GM23338 (cell line): ENCODE measurements around the gene FAU. TPM values are rescaled to one million over a fixed set of nuclear protein-coding genes. Genes with fewer than 3 reads are reported as not detected.

Source experiments
- ATAC-seq: fragments of 200-7000 bp; cut with Tn5 transposase; 3 replicates; pipeline ENCODE4 v1.9.1; 2020
- DNase-seq: peaks from one replicate; pipeline ENCODE4 v3.0.0-alpha.2; 2015; ENCODE audit warnings: low spot score
- H2AFZ ChIP-seq: fragments of 200-600 bp; sonication (generic); 2 replicates; pipeline ENCODE4 v1.8.0; 2016; ENCODE audit warnings: antibody characterized with exemption, mild to moderate bottlenecking, moderate library complexity
- H3F3A ChIP-seq: fragments of 200-600 bp; sonication (generic); replicated peaks from 2 replicates; pipeline ENCODE4 v1.8.0; 2017; ENCODE audit warnings: antibody characterized with exemption, mixed run types, low read depth
- H3K27ac ChIP-seq: fragments of 200-600 bp; sonication (generic); 2 replicates; pipeline ENCODE4 v1.6.1; 2016; ENCODE audit warnings: low read depth
- H3K27me3 ChIP-seq: fragments of 200-600 bp; sonication (generic); 2 replicates; pipeline ENCODE4 v1.8.0; 2016; ENCODE audit warnings: mild to moderate bottlenecking, mixed run types, moderate library complexity; ENCODE audit not compliant: insufficient read depth
- H3K36me3 ChIP-seq: fragments of 200-600 bp; sonication (generic); 2 replicates; pipeline ENCODE4 v1.8.0; 2016; ENCODE audit warnings: mild to moderate bottlenecking; ENCODE audit not compliant: insufficient read depth
- H3K4me1 ChIP-seq: fragments of 200-600 bp; sonication (generic); 2 replicates; pipeline ENCODE4 v1.8.0; 2016; ENCODE audit warnings: mild to moderate bottlenecking, moderate library complexity; ENCODE audit not compliant: insufficient read depth
- H3K4me2 ChIP-seq: fragments of 200-600 bp; sonication (generic); 2 replicates; pipeline ENCODE4 v1.7.1; 2017; ENCODE audit warnings: mixed run types
- H3K4me3 ChIP-seq: fragments of 200-600 bp; sonication (generic); 2 replicates; pipeline ENCODE4 v1.6.1; 2016; ENCODE audit warnings: mixed run types
- H3K79me2 ChIP-seq: fragments of 200-600 bp; sonication (generic); replicated peaks from 2 replicates; pipeline ENCODE4 v1.8.0; 2017; ENCODE audit warnings: mild to moderate bottlenecking; ENCODE audit not compliant: insufficient read depth
- H3K9me2 ChIP-seq: fragments of 200-600 bp; sonication (generic); 2 replicates; pipeline ENCODE4 v1.8.0; 2017; ENCODE audit not compliant: insufficient read depth
- H4K20me1 ChIP-seq: fragments of 200-600 bp; sonication (generic); replicated peaks from 2 replicates; pipeline ENCODE4 v1.8.0; 2017; ENCODE audit warnings: mild to moderate bottlenecking; ENCODE audit not compliant: insufficient read depth
- H3K27ac Mint-ChIP-seq: 2 replicates; pipeline ENCODE4 v1.8.0; 2020; ENCODE audit warnings: inconsistent platforms, mild to moderate bottlenecking, moderate library complexity, mixed read lengths
- H3K27me3 Mint-ChIP-seq: 3 replicates; pipeline ENCODE4 v1.8.0; 2022; ENCODE audit warnings: low read depth, mild to moderate bottlenecking, moderate library complexity, mixed read lengths, inconsistent platforms; ENCODE audit not compliant: insufficient read depth, poor library complexity
- H3K36me3 Mint-ChIP-seq: 3 replicates; pipeline ENCODE4 v1.8.0; 2021; ENCODE audit warnings: low read depth, mild to moderate bottlenecking, inconsistent platforms, moderate library complexity, mixed read lengths
- H3K4me1 Mint-ChIP-seq: 3 replicates; pipeline ENCODE4 v1.8.0; 2020; ENCODE audit warnings: mild to moderate bottlenecking, inconsistent platforms, mixed read lengths
- H3K4me3 Mint-ChIP-seq: 3 replicates; pipeline ENCODE4 v1.8.0; 2021; ENCODE audit warnings: moderate library complexity, mild to moderate bottlenecking, inconsistent platforms, mixed read lengths
- H3K9me3 Mint-ChIP-seq: 3 replicates; pipeline ENCODE4 v1.8.0; 2020; ENCODE audit warnings: moderate library complexity, mild to moderate bottlenecking, inconsistent platforms, mixed read lengths
- CREB1 ChIP-seq: fragments of 250-450 bp; sonication (Bioruptor Pico); IDR thresholded peaks from 2 replicates; pipeline ENCODE4 v1.5.0; 2020; ENCODE audit warnings: low read depth, mild to moderate bottlenecking, moderate library complexity
- EZH2 ChIP-seq: fragments of 200-600 bp; sonication (generic); IDR thresholded peaks from one replicate; pipeline ENCODE4 v1.8.0; 2017; ENCODE audit warnings: antibody characterized with exemption, mild to moderate bottlenecking, low read depth; ENCODE audit not compliant: unreplicated experiment
- EZH2phosphoT487 ChIP-seq: fragments of 200-600 bp; sonication (generic); IDR thresholded peaks from one replicate; pipeline ENCODE4 v1.8.1; 2018; ENCODE audit warnings: antibody characterized with exemption; ENCODE audit not compliant: unreplicated experiment
- NANOG ChIP-seq: IDR thresholded peaks from 2 replicates; pipeline ENCODE4 v1.6.1; 2016; ENCODE audit warnings: antibody characterized with exemption, borderline replicate concordance
- POLR2AphosphoS5 ChIP-seq: IDR thresholded peaks from 2 replicates; pipeline ENCODE4 v1.6.1; 2016; ENCODE audit warnings: antibody characterized with exemption, low read depth
- STAT1 ChIP-seq: IDR thresholded peaks from one replicate; pipeline ENCODE4 v1.6.1; 2016; ENCODE audit warnings: antibody characterized with exemption; ENCODE audit not compliant: unreplicated experiment
- ZNF114 ChIP-seq: fragments of 250-450 bp; sonication (Bioruptor Pico); IDR thresholded peaks from 2 replicates; pipeline ENCODE4 v1.5.0; 2020; ENCODE audit warnings: mild to moderate bottlenecking, moderate library complexity
- ZNF331 ChIP-seq: fragments of 250-450 bp; sonication (Bioruptor Pico); IDR thresholded peaks from 2 replicates; pipeline ENCODE4 v1.5.0; 2020; ENCODE audit warnings: low read depth, mild to moderate bottlenecking, moderate library complexity
- polyA plus RNA-seq: library from polyadenylated mRNA; unstranded; fragments of >200 nt; fragmentation: Nextera tagmentation; extraction: Ambion mirVana; gene quantifications from 2 replicates; pipeline ENCODE4 v1.2.1, GENCODE V29; 2016
- total RNA-seq: library from RNA; depleted of rRNA; stranded (reverse); fragments of >200 nt; shearing (Covaris generic); gene quantifications from 2 replicates; pipeline ENCODE4 v1.2.3, GENCODE V29; 2014
- TF ChIP-seq, protein P1 (sequence below), 2 experiments: fragments of 200-600 bp in 1 of 2; sonication (generic) in 1 of 2; conservative IDR thresholded peaks; 2 replicates each; pipeline versions ENCODE4 v1.5.1 to v1.6.1; 2016 to 2017; ENCODE audit warnings: antibody characterized with exemption in 2 of 2, low read depth in 2 of 2, mild to moderate bottlenecking in 2 of 2, moderate library complexity in 1 of 2
- TF ChIP-seq, protein P2 (sequence below): IDR thresholded peaks from 2 replicates; pipeline ENCODE4 v1.6.1; 2016; ENCODE audit warnings: antibody characterized with exemption
- TF ChIP-seq, protein P3 (sequence below): fragments of 250-450 bp; sonication (Bioruptor Pico); IDR thresholded peaks from 2 replicates; pipeline ENCODE4 v1.5.0; 2020; ENCODE audit warnings: mild to moderate bottlenecking, moderate library complexity

Gene FAU
- total and polyA plus RNA-seq, 2 experiments from 2014 or later = 262 to 1,177 TPM

DNA sequence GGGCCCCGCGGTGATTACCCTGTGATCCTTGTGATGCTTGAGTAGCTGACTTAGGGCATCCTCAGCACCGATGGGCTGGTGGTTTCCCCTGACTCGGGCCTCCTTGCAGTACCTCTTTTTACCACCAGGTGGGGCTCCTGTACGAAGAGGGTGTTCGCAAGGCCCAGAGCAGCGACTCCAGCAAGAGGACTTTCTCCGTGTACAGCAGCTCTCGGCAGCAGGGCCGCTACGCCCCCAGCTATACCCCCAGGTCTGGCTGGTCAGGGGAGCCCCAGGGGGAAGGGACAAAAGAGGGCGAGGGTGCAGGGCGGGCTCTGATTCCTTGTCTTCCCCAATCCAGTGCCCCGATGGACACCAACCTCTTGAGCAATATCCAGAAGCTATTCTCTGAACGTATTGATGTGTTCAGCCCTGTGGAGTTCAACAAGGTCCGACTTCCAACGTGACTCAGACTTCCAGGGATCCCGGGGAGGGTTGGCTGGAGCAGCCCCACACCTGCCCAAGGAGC, 11.5 kb downstream of the FAU start:
- peaks cover 25% of the 10 kb centered on the region for H3K4me1 Mint-ChIP-seq
- no peak for TF ChIP-seq NANOG
- TF ChIP-seq, protein P1, sequence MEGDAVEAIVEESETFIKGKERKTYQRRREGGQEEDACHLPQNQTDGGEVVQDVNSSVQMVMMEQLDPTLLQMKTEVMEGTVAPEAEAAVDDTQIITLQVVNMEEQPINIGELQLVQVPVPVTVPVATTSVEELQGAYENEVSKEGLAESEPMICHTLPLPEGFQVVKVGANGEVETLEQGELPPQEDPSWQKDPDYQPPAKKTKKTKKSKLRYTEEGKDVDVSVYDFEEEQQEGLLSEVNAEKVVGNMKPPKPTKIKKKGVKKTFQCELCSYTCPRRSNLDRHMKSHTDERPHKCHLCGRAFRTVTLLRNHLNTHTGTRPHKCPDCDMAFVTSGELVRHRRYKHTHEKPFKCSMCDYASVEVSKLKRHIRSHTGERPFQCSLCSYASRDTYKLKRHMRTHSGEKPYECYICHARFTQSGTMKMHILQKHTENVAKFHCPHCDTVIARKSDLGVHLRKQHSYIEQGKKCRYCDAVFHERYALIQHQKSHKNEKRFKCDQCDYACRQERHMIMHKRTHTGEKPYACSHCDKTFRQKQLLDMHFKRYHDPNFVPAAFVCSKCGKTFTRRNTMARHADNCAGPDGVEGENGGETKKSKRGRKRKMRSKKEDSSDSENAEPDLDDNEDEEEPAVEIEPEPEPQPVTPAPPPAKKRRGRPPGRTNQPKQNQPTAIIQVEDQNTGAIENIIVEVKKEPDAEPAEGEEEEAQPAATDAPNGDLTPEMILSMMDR (conservative IDR thresholded peaks at IDR 0.05; ENCODE audit: low read depth in 2 of 2) = peak; percentile 84 to 90
- Histone ChIP-seq H3K4me3 (no peak overlapping the region), H3K27me3 (no peaks in the 10 kb centered on the region), H4K20me1 (no peaks in the 10 kb centered on the region; the same call in 1 of the 2 replicates), H3K4me2 (peak overlapping the region; percentile 66; the same call in 1 of the 2 replicates), H3K9me2 (no peaks in the 10 kb centered on the region), H3F3A (peaks cover 9% of the 10 kb centered on the region; the same call in 1 of the 2 replicates), H2AFZ (no peak overlapping the region), H3K79me2 (0 out of 2 replicates have a peak, but pooled peaks cover 5% of the 10 kb centered on the region), H3K36me3 (no peaks in the 10 kb centered on the region), H3K27ac (no peak overlapping the region), H3K4me1 (peaks cover 13% of the 10 kb centered on the region)
- peak; percentile 93 for DNase-seq
- peaks cover 2% of the 10 kb centered on the region for H3K9me3 Mint-ChIP-seq
- H3K4me3 Mint-ChIP-seq = 0 out of 3 replicates have a peak overlapping the region, but pooled peaks have one; percentile 12
- peaks cover 18% of the 10 kb centered on the region; the same call in 2 of the 3 replicates for H3K36me3 Mint-ChIP-seq
- peak; percentile 21 for ATAC-seq
- H3K27ac Mint-ChIP-seq = no peak overlapping the region
- peaks cover 29% of the 10 kb centered on the region for H3K27me3 Mint-ChIP-seq

DNA sequence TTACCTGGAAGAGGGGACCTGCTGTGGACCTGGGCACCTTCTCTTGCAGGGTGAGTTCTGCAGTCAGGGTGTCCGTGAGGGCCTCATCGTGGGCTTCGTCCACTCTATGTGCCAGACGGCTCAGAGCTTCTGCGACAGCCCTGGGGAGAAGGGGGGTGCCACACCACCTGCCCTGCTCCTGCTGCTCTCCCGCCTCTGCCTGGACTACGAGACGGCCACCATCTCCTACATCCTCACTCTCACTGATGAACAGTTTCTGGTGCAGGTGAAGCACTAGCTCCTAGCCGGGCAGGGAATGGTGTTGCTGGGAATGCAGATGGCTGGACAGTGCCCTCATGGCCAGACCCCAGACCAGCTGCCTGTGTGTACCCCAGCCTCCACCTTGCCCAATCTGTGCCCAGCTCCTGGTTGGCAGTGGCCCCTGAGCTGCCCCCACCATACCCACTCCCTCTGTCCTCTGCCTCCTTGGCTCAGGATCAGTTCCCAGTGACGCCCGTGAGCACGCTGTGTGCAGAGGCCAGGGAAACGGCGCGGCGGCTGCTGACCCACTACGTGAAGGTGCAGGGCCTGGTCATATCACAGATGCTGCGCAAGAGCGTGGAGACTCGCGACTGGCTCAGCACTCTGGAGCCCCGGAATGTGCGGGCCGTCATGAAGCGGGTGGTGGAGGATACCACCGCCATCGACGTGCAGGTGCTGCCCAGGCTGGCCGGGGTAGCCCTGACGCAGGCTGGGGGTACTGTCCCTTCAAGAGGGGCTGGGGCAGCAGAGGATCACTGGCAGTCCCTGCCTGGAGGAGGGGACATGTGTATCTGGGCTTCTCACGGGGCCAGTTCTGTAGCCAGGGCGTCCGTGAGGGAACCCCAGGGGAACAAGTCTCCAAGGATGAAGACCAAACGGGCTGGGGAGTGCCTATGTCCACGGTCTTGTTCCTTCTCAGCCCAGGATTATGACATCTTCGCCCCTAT, 12.4 kb downstream of the FAU start:
- DNase-seq (no peak), ATAC-seq (no peak)
- Histone ChIP-seq H3K27me3 (no peaks in the 10 kb centered on the region), H2AFZ (no peak overlapping the region), H3K36me3 (0 out of 2 replicates have a peak, but pooled peaks cover 3% of the 10 kb centered on the region), H4K20me1 (no peaks in the 10 kb centered on the region; the same call in 1 of the 2 replicates), H3K9me2 (no peaks in the 10 kb centered on the region), H3K4me3 (no peak overlapping the region), H3K4me1 (peaks cover 13% of the 10 kb centered on the region), H3K79me2 (peaks cover 13% of the 10 kb centered on the region), H3F3A (peaks cover 9% of the 10 kb centered on the region; the same call in 1 of the 2 replicates), H3K4me2 (no peak overlapping the region), H3K27ac (no peak overlapping the region)
- peaks cover 25% of the 10 kb centered on the region for H3K4me1 Mint-ChIP-seq
- H3K36me3 Mint-ChIP-seq = peaks cover 16% of the 10 kb centered on the region; the same call in 1 of the 3 replicates
- H3K9me3 Mint-ChIP-seq = peaks cover 2% of the 10 kb centered on the region; the same call in 2 of the 3 replicates
- no peak overlapping the region for H3K4me3 Mint-ChIP-seq
- no peak overlapping the region for H3K27ac Mint-ChIP-seq
- peaks cover 24% of the 10 kb centered on the region for H3K27me3 Mint-ChIP-seq
- TF ChIP-seq ZNF114 (CRISPR knock-in tag) = no peak
- no peak for TF ChIP-seq STAT1
- no peak for TF ChIP-seq POLR2AphosphoS5
- TF ChIP-seq, protein P2, sequence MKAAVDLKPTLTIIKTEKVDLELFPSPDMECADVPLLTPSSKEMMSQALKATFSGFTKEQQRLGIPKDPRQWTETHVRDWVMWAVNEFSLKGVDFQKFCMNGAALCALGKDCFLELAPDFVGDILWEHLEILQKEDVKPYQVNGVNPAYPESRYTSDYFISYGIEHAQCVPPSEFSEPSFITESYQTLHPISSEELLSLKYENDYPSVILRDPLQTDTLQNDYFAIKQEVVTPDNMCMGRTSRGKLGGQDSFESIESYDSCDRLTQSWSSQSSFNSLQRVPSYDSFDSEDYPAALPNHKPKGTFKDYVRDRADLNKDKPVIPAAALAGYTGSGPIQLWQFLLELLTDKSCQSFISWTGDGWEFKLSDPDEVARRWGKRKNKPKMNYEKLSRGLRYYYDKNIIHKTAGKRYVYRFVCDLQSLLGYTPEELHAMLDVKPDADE = no peak
- TF ChIP-seq, protein P3, sequence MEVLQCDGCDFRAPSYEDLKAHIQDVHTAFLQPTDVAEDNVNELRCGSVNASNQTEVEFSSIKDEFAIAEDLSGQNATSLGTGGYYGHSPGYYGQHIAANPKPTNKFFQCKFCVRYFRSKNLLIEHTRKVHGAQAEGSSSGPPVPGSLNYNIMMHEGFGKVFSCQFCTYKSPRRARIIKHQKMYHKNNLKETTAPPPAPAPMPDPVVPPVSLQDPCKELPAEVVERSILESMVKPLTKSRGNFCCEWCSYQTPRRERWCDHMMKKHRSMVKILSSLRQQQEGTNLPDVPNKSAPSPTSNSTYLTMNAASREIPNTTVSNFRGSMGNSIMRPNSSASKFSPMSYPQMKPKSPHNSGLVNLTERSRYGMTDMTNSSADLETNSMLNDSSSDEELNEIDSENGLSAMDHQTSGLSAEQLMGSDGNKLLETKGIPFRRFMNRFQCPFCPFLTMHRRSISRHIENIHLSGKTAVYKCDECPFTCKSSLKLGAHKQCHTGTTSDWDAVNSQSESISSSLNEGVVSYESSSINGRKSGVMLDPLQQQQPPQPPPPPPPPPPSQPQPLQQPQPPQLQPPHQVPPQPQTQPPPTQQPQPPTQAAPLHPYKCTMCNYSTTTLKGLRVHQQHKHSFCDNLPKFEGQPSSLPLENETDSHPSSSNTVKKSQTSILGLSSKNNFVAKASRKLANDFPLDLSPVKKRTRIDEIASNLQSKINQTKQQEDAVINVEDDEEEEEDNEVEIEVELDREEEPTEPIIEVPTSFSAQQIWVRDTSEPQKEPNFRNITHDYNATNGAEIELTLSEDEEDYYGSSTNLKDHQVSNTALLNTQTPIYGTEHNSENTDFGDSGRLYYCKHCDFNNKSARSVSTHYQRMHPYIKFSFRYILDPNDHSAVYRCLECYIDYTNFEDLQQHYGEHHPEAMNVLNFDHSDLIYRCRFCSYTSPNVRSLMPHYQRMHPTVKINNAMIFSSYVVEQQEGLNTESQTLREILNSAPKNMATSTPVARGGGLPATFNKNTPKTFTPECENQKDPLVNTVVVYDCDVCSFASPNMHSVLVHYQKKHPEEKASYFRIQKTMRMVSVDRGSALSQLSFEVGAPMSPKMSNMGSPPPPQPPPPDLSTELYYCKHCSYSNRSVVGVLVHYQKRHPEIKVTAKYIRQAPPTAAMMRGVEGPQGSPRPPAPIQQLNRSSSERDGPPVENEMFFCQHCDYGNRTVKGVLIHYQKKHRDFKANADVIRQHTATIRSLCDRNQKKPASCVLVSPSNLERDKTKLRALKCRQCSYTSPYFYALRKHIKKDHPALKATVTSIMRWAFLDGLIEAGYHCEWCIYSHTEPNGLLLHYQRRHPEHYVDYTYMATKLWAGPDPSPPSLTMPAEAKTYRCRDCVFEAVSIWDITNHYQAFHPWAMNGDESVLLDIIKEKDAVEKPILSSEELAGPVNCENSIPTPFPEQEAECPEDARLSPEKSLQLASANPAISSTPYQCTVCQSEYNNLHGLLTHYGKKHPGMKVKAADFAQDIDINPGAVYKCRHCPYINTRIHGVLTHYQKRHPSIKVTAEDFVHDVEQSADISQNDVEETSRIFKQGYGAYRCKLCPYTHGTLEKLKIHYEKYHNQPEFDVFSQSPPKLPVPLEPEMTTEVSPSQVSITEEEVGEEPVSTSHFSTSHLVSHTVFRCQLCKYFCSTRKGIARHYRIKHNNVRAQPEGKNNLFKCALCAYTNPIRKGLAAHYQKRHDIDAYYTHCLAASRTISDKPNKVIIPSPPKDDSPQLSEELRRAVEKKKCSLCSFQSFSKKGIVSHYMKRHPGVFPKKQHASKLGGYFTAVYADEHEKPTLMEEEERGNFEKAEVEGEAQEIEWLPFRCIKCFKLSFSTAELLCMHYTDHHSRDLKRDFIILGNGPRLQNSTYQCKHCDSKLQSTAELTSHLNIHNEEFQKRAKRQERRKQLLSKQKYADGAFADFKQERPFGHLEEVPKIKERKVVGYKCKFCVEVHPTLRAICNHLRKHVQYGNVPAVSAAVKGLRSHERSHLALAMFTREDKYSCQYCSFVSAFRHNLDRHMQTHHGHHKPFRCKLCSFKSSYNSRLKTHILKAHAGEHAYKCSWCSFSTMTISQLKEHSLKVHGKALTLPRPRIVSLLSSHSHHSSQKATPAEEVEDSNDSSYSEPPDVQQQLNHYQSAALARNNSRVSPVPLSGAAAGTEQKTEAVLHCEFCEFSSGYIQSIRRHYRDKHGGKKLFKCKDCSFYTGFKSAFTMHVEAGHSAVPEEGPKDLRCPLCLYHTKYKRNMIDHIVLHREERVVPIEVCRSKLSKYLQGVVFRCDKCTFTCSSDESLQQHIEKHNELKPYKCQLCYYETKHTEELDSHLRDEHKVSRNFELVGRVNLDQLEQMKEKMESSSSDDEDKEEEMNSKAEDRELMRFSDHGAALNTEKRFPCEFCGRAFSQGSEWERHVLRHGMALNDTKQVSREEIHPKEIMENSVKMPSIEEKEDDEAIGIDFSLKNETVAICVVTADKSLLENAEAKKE (CRISPR knock-in tag) = no peak
- no peak for TF ChIP-seq ZNF331
- no peak for TF ChIP-seq EZH2
- no peak for TF ChIP-seq EZH2phosphoT487
- no peak for TF ChIP-seq CREB1 (CRISPR knock-in tag)
